ENCODE results near the gene WDFY3. TPM values are rescaled to one million over a fixed set of nuclear protein-coding genes. Genes with fewer than 3 reads are reported as not detected.

WDFY3 gene
- polyA plus RNA-seq, 1 of the 3 experiments (the other 2 are of a cell fraction) = 13.8 TPM

- H3K4me3 ChIP-seq (ENCODE audit: low read depth in 2 of 2, low read length in 1 of 2) = no peak overlapping the region
- TF ChIP-seq FOSL2 (IDR thresholded peaks at IDR 0.05; ENCODE audit: borderline replicate concordance, low read depth) (no peak), RCOR1 (IDR thresholded peaks at IDR 0.05; ENCODE audit: low read length) (no peak)
- H3K79me2 ChIP-seq (ENCODE audit: insufficient read depth) = no peaks in the 10 kb centered on the region
- H2AFZ ChIP-seq (ENCODE audit: low read depth) = no peak overlapping the region
- no peaks in the 10 kb centered on the region for H3K9me2 ChIP-seq
- H3K27me3 ChIP-seq (ENCODE audit: insufficient read depth) = no peaks in the 10 kb centered on the region
- no peak overlapping the region for H3K9ac ChIP-seq
- H3K4me1 ChIP-seq (ENCODE audit: control insufficient read depth in 1 of 2, insufficient read depth in 2 of 2, low read depth in 1 of 2, low read length in 1 of 2) = no peaks in the 10 kb centered on the region
- ChIA-PET CTCF (no interaction called here), POLR2A (no interaction called here)
- DNase-seq = no peak
- no peaks in the 10 kb centered on the region for H3K9me3 ChIP-seq
- 25% methylated on average over 3 of the region's 3 CpGs for WGBS (ENCODE audit: low lambda C conversion rate)
- H3K36me3 ChIP-seq (replicated peaks in 1 of 2; ENCODE audit: control insufficient read depth in 1 of 2, insufficient read depth in 2 of 2, low read length in 1 of 2) = no peaks in the 10 kb centered on the region
- no peak overlapping the region for H3K4me2 ChIP-seq
- H3F3A ChIP-seq (replicated peaks; ENCODE audit: insufficient read depth) = no peaks in the 10 kb centered on the region
- H4K20me1 ChIP-seq (ENCODE audit: insufficient read depth) = no peaks in the 10 kb centered on the region
- H3K27ac ChIP-seq (ENCODE audit: low read depth in 2 of 2, low read length in 1 of 2) = no peak overlapping the region
These were observed 334.9 kb downstream of the WDFY3 start for GRCh38 chr4:84631573-84631972.

GRCh38 chr4:84626673-84627072, 339.8 kb downstream of the WDFY3 start:
- CTCF ChIA-PET = no interaction called here
- H3K79me2 ChIP-seq (ENCODE audit: insufficient read depth) = no peaks in the 10 kb centered on the region
- 76% methylated on average over 5 of the region's 5 CpGs for WGBS (ENCODE audit: low lambda C conversion rate)

More at GRCh38 chr4:84626673-84627072, 339.8 kb downstream of the WDFY3 start:
- Histone ChIP-seq H3F3A (replicated peaks; ENCODE audit: insufficient read depth) (no peaks in the 10 kb centered on the region), H2AFZ (ENCODE audit: low read depth) (no peak overlapping the region), H3K9ac (no peak overlapping the region), H3K9me3 (no peaks in the 10 kb centered on the region), H3K4me1 (ENCODE audit: control insufficient read depth in 1 of 2, insufficient read depth in 2 of 2, low read depth in 1 of 2, low read length in 1 of 2) (no peaks in the 10 kb centered on the region), H3K27me3 (ENCODE audit: insufficient read depth) (no peaks in the 10 kb centered on the region), H3K36me3 (replicated peaks in 1 of 2; ENCODE audit: control insufficient read depth in 1 of 2, insufficient read depth in 2 of 2, low read length in 1 of 2) (no peaks in the 10 kb centered on the region), H4K20me1 (ENCODE audit: insufficient read depth) (no peaks in the 10 kb centered on the region), H3K4me2 (no peak overlapping the region), H3K27ac (ENCODE audit: low read depth in 2 of 2, low read length in 1 of 2) (no peak overlapping the region), H3K4me3 (ENCODE audit: low read depth in 2 of 2, low read length in 1 of 2) (no peak overlapping the region), H3K9me2 (no peaks in the 10 kb centered on the region)
- DNase-seq = no peak
- TF ChIP-seq EZH2phosphoT487 (IDR thresholded peaks at IDR 0.05; ENCODE audit: borderline replicate concordance, low read depth) (no peak), EP300 (IDR thresholded peaks at IDR 0.05; ENCODE audit: borderline replicate concordance in 1 of 2, low read depth in 1 of 2, low read length in 1 of 2) (no peak), SMC3 (IDR thresholded peaks at IDR 0.05; ENCODE audit: low read depth, low read length) (no peak), RFX5 (IDR thresholded peaks at IDR 0.05; ENCODE audit: low read length) (no peak), REST (IDR thresholded peaks at IDR 0.05; ENCODE audit: low read depth, low read length) (no peak), FOSL2 (IDR thresholded peaks at IDR 0.05; ENCODE audit: borderline replicate concordance, low read depth) (no peak), MXI1 (IDR thresholded peaks at IDR 0.05; ENCODE audit: low read depth, low read length) (no peak), PBX3 (IDR thresholded peaks at IDR 0.05) (no peak)
- POLR2A ChIA-PET = no interaction called here

All from SK-N-SH (cell line).